Peyer's patch (tissue), 4 donors: ENCODE measurements around the gene CELSR1. TPM values are rescaled to one million over a fixed set of nuclear protein-coding genes. Genes with fewer than 3 reads are reported as not detected.

ENCODE experiments used
- DNase-seq, 3 donors: peaks; one replicate each; pipeline ENCODE4 v3.0.0-alpha.2; 2017 to 2019
- H3K27ac ChIP-seq, 4 donors: fragments of 200-600 bp; sonication (generic); one replicate each; pipeline ENCODE4 v1.5.1; 2016 to 2019
- H3K27me3 ChIP-seq, 2 donors: fragments of 200-600 bp; sonication (generic); one replicate each; pipeline ENCODE4 v1.5.1; 2019
- H3K36me3 ChIP-seq, 3 donors: fragments of 200-600 bp; sonication (generic); one replicate each; pipeline ENCODE4 v1.5.1; 2016 to 2019
- H3K4me1 ChIP-seq, 4 donors: fragments of 200-600 bp; sonication (generic); one replicate each; pipeline ENCODE4 v1.5.1; 2016 to 2019
- H3K4me3 ChIP-seq, 4 donors: fragments of 200-600 bp; sonication (generic); 1 replicate in 3 of 4; 2 replicates in 1 of 4; pipeline ENCODE4 v1.5.1; 2016 to 2019; ENCODE audit warnings: mild to moderate bottlenecking in 1 of 4
- H3K9me3 ChIP-seq, 4 donors: fragments of 200-600 bp; sonication (generic); one replicate each; pipeline ENCODE4 v1.5.1; 2016 to 2019; ENCODE audit warnings: mild to moderate bottlenecking in 1 of 4
- CTCF ChIP-seq, 6 experiments: fragments of 450-650 bp in 4 of 6; fragments of 200-600 bp in 2 of 6; sonication (generic) in 1 of 6; IDR thresholded peaks; one replicate each; pipeline ENCODE4 v1.5.1; 2017 to 2019; ENCODE audit warnings: antibody characterized with exemption in 6 of 6, mild to moderate bottlenecking in 3 of 6, moderate library complexity in 1 of 6
- POLR2A ChIP-seq, 2 donors: fragments of 450-650 bp; IDR thresholded peaks; one replicate each; pipeline ENCODE4 v1.5.1; 2017; ENCODE audit warnings: antibody characterized with exemption in 2 of 2, mild to moderate bottlenecking in 2 of 2, moderate library complexity in 2 of 2
- total RNA-seq, 4 donors: library from RNA; depleted of rRNA; stranded (reverse); fragments of >200 nt; gene quantifications; one replicate each; pipeline ENCODE4 v1.1.0, GENCODE V29; 2016

Gene CELSR1
- total RNA-seq, 4 donors from 2014 or later: 1.1 to 22.3 (median 1.5) TPM

- no peaks in the 10 kb centered on the region for H3K36me3 ChIP-seq
- H3K27me3 ChIP-seq: no peaks in the 10 kb centered on the region
- H3K9me3 ChIP-seq: no peaks in the 10 kb centered on the region
- DNase-seq: no peak
- no peaks in the 10 kb centered on the region for H3K4me1 ChIP-seq
- TF ChIP-seq CTCF (IDR thresholded peaks at IDR 0.05) (no peak), POLR2A (IDR thresholded peaks at IDR 0.05) (no peak)
- H3K4me3 ChIP-seq: no peak overlapping the region
- H3K27ac ChIP-seq: no peak overlapping the region
Measured at GRCh38 chr22:46500201-46500600, 37.2 kb downstream of the CELSR1 start.

GRCh38 chr22:46499805-46500189, 37.6 kb downstream of the CELSR1 start:
- H3K4me1 ChIP-seq: no peaks in the 10 kb centered on the region
- H3K36me3 ChIP-seq: no peaks in the 10 kb centered on the region
- H3K27me3 ChIP-seq: no peaks in the 10 kb centered on the region
- H3K9me3 ChIP-seq: no peaks in the 10 kb centered on the region
- no peak for TF ChIP-seq CTCF (IDR thresholded peaks at IDR 0.05)
- TF ChIP-seq POLR2A (IDR thresholded peaks at IDR 0.05): no peak
- H3K4me3 ChIP-seq: no peak overlapping the region
- no peak overlapping the region for H3K27ac ChIP-seq
- no peak for DNase-seq

- no peak for DNase-seq
- Histone ChIP-seq H3K27me3 (no peaks in the 10 kb centered on the region), H3K36me3 (no peaks in the 10 kb centered on the region), H3K27ac (no peak overlapping the region), H3K4me3 (no peak overlapping the region), H3K4me1 (no peaks in the 10 kb centered on the region), H3K9me3 (no peaks in the 10 kb centered on the region)
- TF ChIP-seq CTCF (IDR thresholded peaks at IDR 0.05) (no peak), POLR2A (IDR thresholded peaks at IDR 0.05) (no peak)
Measured at GRCh38 chr22:46491946-46492345, 45.5 kb downstream of the CELSR1 start.

- no peak for TF ChIP-seq CTCF (IDR thresholded peaks at IDR 0.05)
- TF ChIP-seq POLR2A (IDR thresholded peaks at IDR 0.05): no peak
- DNase-seq: no peak
- no peaks in the 10 kb centered on the region for H3K27me3 ChIP-seq
- no peak overlapping the region for H3K27ac ChIP-seq
- H3K36me3 ChIP-seq: no peaks in the 10 kb centered on the region
- no peak overlapping the region for H3K4me3 ChIP-seq
- H3K9me3 ChIP-seq: no peaks in the 10 kb centered on the region
- H3K4me1 ChIP-seq: no peaks in the 10 kb centered on the region
Measured at GRCh38 chr22:46490538-46490937, 46.9 kb downstream of the CELSR1 start.

GRCh38 chr22:46486996-46487717, 50.3 kb downstream of the CELSR1 start:
- TF ChIP-seq POLR2A (IDR thresholded peaks at IDR 0.05): no peak
- no peak for TF ChIP-seq CTCF (IDR thresholded peaks at IDR 0.05)
- H3K36me3 ChIP-seq: no peaks in the 10 kb centered on the region
- H3K9me3 ChIP-seq: no peaks in the 10 kb centered on the region
- no peak overlapping the region for H3K27ac ChIP-seq
- H3K4me3 ChIP-seq: no peak overlapping the region
- DNase-seq: no peak
- no peaks in the 10 kb centered on the region for H3K4me1 ChIP-seq
- H3K27me3 ChIP-seq: no peaks in the 10 kb centered on the region
